Upper lobe of left lung (tissue), 6 donors: Measurements from ENCODE around the gene CASP6. TPM values are rescaled to one million over a fixed set of nuclear protein-coding genes. Genes with fewer than 3 reads are reported as not detected.

ENCODE experiments used
- ATAC-seq, 2 donors: fragments of 200-7000 bp; cut with Tn5 transposase; one replicate each; pipeline ENCODE4 v1.9.1; 2022; ENCODE audit warnings: mild to moderate bottlenecking in 2 of 2, moderate library complexity in 2 of 2; ENCODE audit not compliant: low FRiP score in 2 of 2
- DNase-seq, 2 donors: peaks; one replicate each; pipeline ENCODE4 v3.0.0-alpha.2; 2019 to 2020
- H3K27ac ChIP-seq, 4 donors: fragments of 200-600 bp; sonication (generic); one replicate each; pipeline ENCODE4 v1.5.1; 2016 to 2019
- H3K27me3 ChIP-seq, 4 donors: fragments of 200-600 bp; sonication (generic); one replicate each; pipeline ENCODE4 v1.5.1; 2017 to 2019
- H3K36me3 ChIP-seq, 4 donors: fragments of 200-600 bp; sonication (generic); one replicate each; pipeline ENCODE4 v1.5.1; 2016 to 2019
- H3K4me1 ChIP-seq, 4 donors: fragments of 200-600 bp; sonication (generic); one replicate each; pipeline ENCODE4 v1.5.1; 2018 to 2019
- H3K4me3 ChIP-seq, 4 donors: fragments of 200-600 bp; sonication (generic); one replicate each; pipeline ENCODE4 v1.5.1; 2017 to 2019; ENCODE audit warnings: mild to moderate bottlenecking in 2 of 4, moderate library complexity in 1 of 4
- H3K9me3 ChIP-seq, 4 donors: fragments of 200-600 bp; sonication (generic); one replicate each; pipeline ENCODE4 v1.5.1; 2018 to 2019
- CTCF ChIP-seq, 6 experiments: fragments of 450-650 bp in 4 of 6; fragments of 200-600 bp in 2 of 6; sonication (generic) in 2 of 6; IDR thresholded peaks; one replicate each; pipeline ENCODE4 v1.5.1; 2016 to 2019; ENCODE audit warnings: antibody characterized with exemption in 6 of 6
- EP300 ChIP-seq, 4 donors: sonication (generic); formaldehyde crosslinking; IDR thresholded peaks; one replicate each; pipeline ENCODE4 v1.5.1; 2017; ENCODE audit warnings: antibody characterized with exemption in 4 of 4, control low read depth in 2 of 4
- POLR2A ChIP-seq, 4 donors: fragments of 450-650 bp; IDR thresholded peaks; one replicate each; pipeline ENCODE4 v1.5.1; 2016 to 2017; ENCODE audit warnings: antibody characterized with exemption in 4 of 4, mild to moderate bottlenecking in 2 of 4
- POLR2AphosphoS5 ChIP-seq, 2 donors: sonication (generic); formaldehyde crosslinking; IDR thresholded peaks; one replicate each; pipeline ENCODE4 v1.5.1; 2017; ENCODE audit warnings: antibody characterized with exemption in 2 of 2
- WGBS, 2 donors: methylation state at CpG; one replicate each; pipeline ENCODE4 v1.1.5; 2017 to 2018; 5-methylcytosine and 5-hydroxymethylcytosine counted together
- total RNA-seq, 6 donors: library from RNA; depleted of rRNA in 4 of 6; stranded (reverse); fragments of >200 nt in 4 of 6; gene quantifications; one replicate each; pipeline versions ENCODE4 v1.1.0 to v1.2.1, GENCODE V29; 2016 to 2021
- donor health status: DM: no; HTN: no; CAD: no; lungs with moderate emphysema.
- donor health status: DM: no; HTN: yes; CAD: no; lungs with severe emphysema.

The CASP6 gene
- total RNA-seq, 6 donors from 2014 or later, result 12.1 to 29.5 (median 15.5) TPM

- Histone ChIP-seq H3K4me1 (no peaks in the 10 kb centered on the region), H3K9me3 (no peaks in the 10 kb centered on the region), H3K27ac (no peak overlapping the region), H3K4me3 (no peak overlapping the region), H3K27me3 (no peaks in the 10 kb centered on the region), H3K36me3 (no peaks in the 10 kb centered on the region)
- 92 to 97% methylated on average over 9 of the region's 9 CpGs for WGBS, 2 donors
- DNase-seq (no peak), ATAC-seq (no peak)
- TF ChIP-seq POLR2AphosphoS5 (IDR thresholded peaks at IDR 0.05), result no peak
These were observed 45.3 kb downstream of the CASP6 start for GRCh38 chr4:109657854-109658418.

DNA sequence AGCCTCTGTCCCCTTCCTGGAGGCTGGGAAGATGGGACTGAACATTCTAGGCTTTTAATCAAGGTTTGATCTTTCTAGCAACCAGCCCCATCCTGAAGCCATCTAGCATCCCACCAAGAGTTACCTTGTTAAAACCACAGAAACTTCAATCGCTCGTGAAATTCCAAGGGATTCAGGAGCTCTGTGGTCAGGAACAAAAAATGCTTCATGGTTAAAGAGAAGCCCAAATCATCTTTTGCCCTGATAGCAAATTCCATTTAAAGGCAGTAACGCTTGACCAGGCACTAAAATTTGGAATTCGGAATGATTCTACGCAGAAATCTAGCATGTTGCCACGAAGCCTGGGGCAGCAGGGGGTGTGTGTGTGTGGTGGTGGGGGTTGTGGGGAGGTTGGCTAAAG, 47.8 kb downstream of the CASP6 start:
- ATAC-seq (no peak), DNase-seq (no peak)
- Histone ChIP-seq H3K4me3 (no peak overlapping the region), H3K36me3 (no peaks in the 10 kb centered on the region), H3K27me3 (no peaks in the 10 kb centered on the region), H3K27ac (no peak overlapping the region), H3K9me3 (peaks cover 0 to 8% (median 0%) of the 10 kb centered on the region in 4 donors), H3K4me1 (no peaks in the 10 kb centered on the region)
- 65 to 73% methylated on average over 5 to 6 of the region's 6 CpGs for WGBS, 2 donors
- TF ChIP-seq CTCF (IDR thresholded peaks at IDR 0.05) (no peak), POLR2AphosphoS5 (IDR thresholded peaks at IDR 0.05) (no peak), POLR2A (IDR thresholded peaks at IDR 0.05) (no peak), EP300 (IDR thresholded peaks at IDR 0.05) (no peak)

DNA sequence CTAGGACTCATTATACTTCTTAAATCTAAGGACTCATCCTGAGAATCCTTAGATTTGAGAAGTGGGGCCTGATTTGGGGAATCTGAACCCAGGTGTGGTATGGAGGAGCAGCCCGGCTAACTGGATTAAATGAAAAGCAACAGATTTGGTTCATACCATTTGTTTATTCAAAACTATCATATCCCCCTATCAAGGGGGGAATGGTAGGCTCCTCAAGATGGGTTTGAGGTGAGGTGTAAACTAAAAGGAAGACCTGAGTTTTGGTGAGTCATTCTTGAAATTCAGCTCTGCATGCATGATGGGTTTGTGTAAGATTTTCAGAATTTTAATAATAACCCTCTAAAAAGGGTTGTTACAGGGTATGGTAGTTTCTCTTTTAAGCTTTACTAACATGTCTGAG, 53.4 kb downstream of the CASP6 start:
- TF ChIP-seq POLR2AphosphoS5 (IDR thresholded peaks at IDR 0.05), result no peak
- TF ChIP-seq CTCF (IDR thresholded peaks at IDR 0.05), result no peak
- no peak for TF ChIP-seq EP300 (IDR thresholded peaks at IDR 0.05)
- no peak for TF ChIP-seq POLR2A (IDR thresholded peaks at IDR 0.05)
- 91 to 95% methylated on average over 1 of the region's 1 CpG for WGBS, 2 donors
- DNase-seq (no peak), ATAC-seq (no peak)
- Histone ChIP-seq H3K4me1 (no peaks in the 10 kb centered on the region), H3K4me3 (no peak overlapping the region), H3K9me3 (peaks cover 0 to 8% (median 0%) of the 10 kb centered on the region in 4 donors), H3K27me3 (no peaks in the 10 kb centered on the region), H3K27ac (no peak overlapping the region), H3K36me3 (no peaks in the 10 kb centered on the region)

- H3K9me3 ChIP-seq, result peaks cover 0 to 8% (median 0%) of the 10 kb centered on the region in 4 donors
- ATAC-seq (no peak), DNase-seq (no peak)
- TF ChIP-seq EP300 (IDR thresholded peaks at IDR 0.05) (no peak), POLR2AphosphoS5 (IDR thresholded peaks at IDR 0.05) (no peak), CTCF (IDR thresholded peaks at IDR 0.05) (no peak), POLR2A (IDR thresholded peaks at IDR 0.05) (no peak)
- no peaks in the 10 kb centered on the region for H3K36me3 ChIP-seq
- H3K4me3 ChIP-seq, result no peak overlapping the region
- H3K27me3 ChIP-seq, result no peaks in the 10 kb centered on the region
- WGBS, 2 donors, result 85 to 95% methylated on average over 2 of the region's 2 CpGs
- H3K27ac ChIP-seq, result peak overlapping the region in 1 of 4 donors; percentile 7
- no peaks in the 10 kb centered on the region for H3K4me1 ChIP-seq
These were observed 54.2 kb downstream of the CASP6 start for GRCh38 chr4:109648997-109649575.

DNA sequence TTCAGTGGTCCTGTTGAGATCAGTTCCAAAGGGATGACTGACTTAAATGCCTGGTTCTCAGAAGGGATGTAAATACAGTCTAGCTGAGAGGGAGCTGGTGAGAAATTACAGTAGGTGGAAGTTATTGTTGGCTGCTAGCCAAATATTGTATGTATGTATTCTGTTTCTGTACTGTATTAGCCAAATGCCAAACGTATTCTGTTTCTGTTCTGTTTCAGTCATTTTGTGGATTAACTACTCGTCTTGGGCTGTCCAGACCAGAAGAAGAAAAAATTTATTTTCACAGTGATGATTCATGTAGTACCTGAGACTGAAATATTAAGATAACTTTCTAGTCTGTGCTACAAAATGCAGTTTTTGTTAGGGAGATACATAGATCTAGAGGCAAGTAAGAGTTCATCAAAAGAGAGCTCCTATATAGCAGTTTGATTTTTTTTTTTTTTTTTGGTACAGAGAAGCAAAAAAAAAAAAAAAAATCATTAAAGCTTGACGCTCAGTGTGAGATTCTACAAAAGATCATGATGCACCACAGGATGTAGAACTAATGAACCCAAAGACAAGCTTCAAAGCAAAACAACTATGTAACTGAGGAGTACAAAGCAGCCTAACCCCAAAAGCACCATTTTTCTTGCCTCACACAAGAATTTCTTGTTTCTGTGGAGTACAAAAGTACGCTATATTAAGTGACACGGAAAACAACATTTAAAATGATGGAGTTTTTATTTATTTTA, 54.8 kb downstream of the CASP6 start:
- no peaks in the 10 kb centered on the region for H3K4me1 ChIP-seq
- peak overlapping the region in 1 of 4 donors; percentile 7 for H3K27ac ChIP-seq
- 74 to 79% methylated on average over 5 of the region's 5 CpGs for WGBS, 2 donors
- DNase-seq (no peak), ATAC-seq (no peak)
- H3K4me3 ChIP-seq, result no peak overlapping the region
- peaks cover 0 to 8% (median 0%) of the 10 kb centered on the region in 4 donors for H3K9me3 ChIP-seq
- H3K36me3 ChIP-seq, result no peaks in the 10 kb centered on the region
- no peaks in the 10 kb centered on the region for H3K27me3 ChIP-seq
- TF ChIP-seq POLR2A (IDR thresholded peaks at IDR 0.05) (no peak), POLR2AphosphoS5 (IDR thresholded peaks at IDR 0.05) (no peak), CTCF (IDR thresholded peaks at IDR 0.05) (no peak), EP300 (IDR thresholded peaks at IDR 0.05) (no peak)
